Osteocyte (in vitro differentiated cells): ENCODE measurements around the gene FBRSL1. TPM values are rescaled to one million over a fixed set of nuclear protein-coding genes. Genes with fewer than 3 reads are reported as not detected.

Source experiments
- DNase-seq: peaks from one replicate; pipeline ENCODE4 v3.0.0; 2021; ENCODE audit warnings: mixed read lengths; ENCODE audit not compliant: unreplicated experiment; ENCODE audit errors: extremely low spot score
- H3K27ac Mint-ChIP-seq: one replicate; pipeline ENCODE4 v1.8.0; 2021; ENCODE audit warnings: mild to moderate bottlenecking, mixed read lengths; ENCODE audit not compliant: unreplicated experiment
- H3K27me3 Mint-ChIP-seq: one replicate; pipeline ENCODE4 v1.8.0; 2021; ENCODE audit warnings: mixed read lengths; ENCODE audit not compliant: unreplicated experiment
- H3K36me3 Mint-ChIP-seq: one replicate; pipeline ENCODE4 v1.8.0; 2021; ENCODE audit warnings: mixed read lengths; ENCODE audit not compliant: unreplicated experiment
- H3K4me1 Mint-ChIP-seq: one replicate; pipeline ENCODE4 v1.8.0; 2021; ENCODE audit warnings: mixed read lengths; ENCODE audit not compliant: unreplicated experiment
- H3K4me3 Mint-ChIP-seq: one replicate; pipeline ENCODE4 v1.8.0; 2021; ENCODE audit warnings: mild to moderate bottlenecking, moderate library complexity, mixed read lengths; ENCODE audit not compliant: unreplicated experiment
- H3K9me3 Mint-ChIP-seq: one replicate; pipeline ENCODE4 v1.8.0; 2021; ENCODE audit warnings: mixed read lengths; ENCODE audit not compliant: unreplicated experiment
- CTCF ChIP-seq: fragments of 200-600 bp; sonication (generic); IDR thresholded peaks from 2 replicates; pipeline ENCODE4 v1.5.0; 2021; ENCODE audit warnings: antibody characterized with exemption, mild to moderate bottlenecking, moderate library complexity
- total RNA-seq: library from RNA; stranded (reverse); gene quantifications from 2 replicates; pipeline ENCODE4 v1.2.1, GENCODE V29; 2021

The FBRSL1 gene
- total RNA-seq, 1 donor from 2014 or later = 46.2 TPM

- Mint-ChIP-seq H3K4me3 (no peak overlapping the region), H3K27me3 (peaks cover 20% of the 10 kb centered on the region), H3K27ac (no peak overlapping the region), H3K36me3 (no peaks in the 10 kb centered on the region), H3K9me3 (no peaks in the 10 kb centered on the region), H3K4me1 (no peaks in the 10 kb centered on the region)
- TF ChIP-seq CTCF = no peak
- DNase-seq = no peak
These were observed 25.1 kb upstream of the FBRSL1 start for GRCh38 chr12:132464820-132465219.

- H3K27me3 Mint-ChIP-seq = peaks cover 22% of the 10 kb centered on the region
- DNase-seq = no peak
- H3K9me3 Mint-ChIP-seq = no peaks in the 10 kb centered on the region
- TF ChIP-seq CTCF = no peak
- no peaks in the 10 kb centered on the region for H3K4me1 Mint-ChIP-seq
- no peaks in the 10 kb centered on the region for H3K36me3 Mint-ChIP-seq
- H3K4me3 Mint-ChIP-seq = no peak overlapping the region
- H3K27ac Mint-ChIP-seq = no peak overlapping the region
These were observed 24.4 kb upstream of the FBRSL1 start for GRCh38 chr12:132465269-132466190.

- TF ChIP-seq CTCF = no peak
- Mint-ChIP-seq H3K27me3 (peaks cover 23% of the 10 kb centered on the region), H3K27ac (no peak overlapping the region), H3K4me1 (no peaks in the 10 kb centered on the region), H3K4me3 (no peak overlapping the region), H3K9me3 (no peaks in the 10 kb centered on the region), H3K36me3 (no peaks in the 10 kb centered on the region)
- DNase-seq = no peak
These were observed 23.4 kb upstream of the FBRSL1 start for GRCh38 chr12:132466241-132467201.

- TF ChIP-seq CTCF = no peak
- Mint-ChIP-seq H3K27me3 (peaks cover 19% of the 10 kb centered on the region), H3K36me3 (no peaks in the 10 kb centered on the region), H3K9me3 (no peaks in the 10 kb centered on the region), H3K4me1 (no peaks in the 10 kb centered on the region), H3K27ac (no peak overlapping the region), H3K4me3 (no peak overlapping the region)
- DNase-seq = no peak
These were observed 22.4 kb upstream of the FBRSL1 start for GRCh38 chr12:132467511-132467910.

GRCh38 chr12:132469423-132469822 is 20.5 kb upstream of the FBRSL1 start:
- no peaks in the 10 kb centered on the region for H3K9me3 Mint-ChIP-seq

More at GRCh38 chr12:132469423-132469822, 20.5 kb upstream of the FBRSL1 start:
- Mint-ChIP-seq H3K27me3 (peaks cover 19% of the 10 kb centered on the region), H3K4me3 (no peak overlapping the region), H3K36me3 (no peaks in the 10 kb centered on the region), H3K27ac (no peak overlapping the region), H3K4me1 (no peaks in the 10 kb centered on the region)
- no peak for DNase-seq
- no peak for TF ChIP-seq CTCF
